SK-N-SH (cell line): Measurements from ENCODE around the gene AIPL1.

ENCODE experiments used
- EP300 ChIP-seq, 2 experiments: IDR thresholded peaks; 2 replicates each; pipeline versions ENCODE4 v1.4.0 to v1.6.1; 2012; ENCODE audit warnings: borderline replicate concordance in 1 of 2, low read depth in 1 of 2, low read length in 1 of 2
- EZH2phosphoT487 ChIP-seq: fragments of 200-600 bp; sonication (generic); IDR thresholded peaks from 2 replicates; pipeline ENCODE4 v1.6.1; 2017; ENCODE audit warnings: low read depth, mixed run types, mild to moderate bottlenecking, antibody characterized with exemption, moderate library complexity, borderline replicate concordance
- FOXM1 ChIP-seq: IDR thresholded peaks from 2 replicates; pipeline ENCODE4 v1.4.0; 2012; ENCODE audit warnings: low read depth, mild to moderate bottlenecking
- GABPA ChIP-seq: IDR thresholded peaks from 2 replicates; pipeline ENCODE4 v1.4.0; 2012; ENCODE audit warnings: low read depth, mild to moderate bottlenecking
- JUND ChIP-seq: IDR thresholded peaks from 2 replicates; pipeline ENCODE4 v1.4.0; 2012
- POLR2AphosphoS5 ChIP-seq: IDR thresholded peaks from 2 replicates; pipeline ENCODE4 v1.6.1; 2012; ENCODE audit warnings: low read depth, low read length
- RAD21 ChIP-seq: IDR thresholded peaks from 2 replicates; pipeline ENCODE4 v1.6.1; 2012; ENCODE audit warnings: mild to moderate bottlenecking, low read length
- RCOR1 ChIP-seq: fragments of 150-350 bp; IDR thresholded peaks from 2 replicates; pipeline ENCODE4 v1.6.1; 2017; ENCODE audit warnings: antibody characterized with exemption, low read length
- RXRA ChIP-seq: IDR thresholded peaks from 2 replicates; pipeline ENCODE4 v1.4.0; 2012; ENCODE audit warnings: low read depth, mild to moderate bottlenecking, borderline replicate concordance
- SIN3A ChIP-seq: IDR thresholded peaks from 2 replicates; pipeline ENCODE4 v1.6.1; 2012; ENCODE audit warnings: low read depth, mild to moderate bottlenecking, low read length, moderate library complexity, borderline replicate concordance
- YY1 ChIP-seq: IDR thresholded peaks from 2 replicates; pipeline ENCODE4 v1.4.0; 2012; ENCODE audit warnings: low read depth, mild to moderate bottlenecking
- TF ChIP-seq, protein P1 (sequence below): fragments of 200-600 bp; sonication (generic); IDR thresholded peaks from 2 replicates; pipeline ENCODE4 v1.6.1; 2017; ENCODE audit warnings: antibody characterized with exemption, mild to moderate bottlenecking, moderate library complexity

DNA sequence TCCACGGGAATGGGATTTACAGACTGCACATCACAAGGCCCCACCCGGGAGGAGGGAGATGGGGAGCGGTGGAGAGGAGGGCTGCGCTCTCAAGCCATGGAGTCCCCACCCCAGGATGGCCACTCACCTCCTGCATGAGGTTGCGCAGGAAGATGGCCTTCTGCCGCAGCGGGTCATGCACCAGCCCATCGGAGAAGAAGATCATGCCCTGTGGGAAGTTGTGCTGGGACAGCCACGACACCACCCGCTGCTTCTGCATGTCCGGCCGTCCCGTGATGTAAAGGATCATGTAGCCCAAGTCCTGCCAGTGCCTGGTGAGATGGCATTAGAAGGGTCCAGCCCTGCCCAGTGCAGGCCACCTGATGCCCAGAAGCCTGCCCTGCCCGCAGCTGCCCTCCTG, 26.3 kb upstream of the AIPL1 start:
- no peak for TF ChIP-seq RXRA
- TF ChIP-seq RCOR1: no peak
- TF ChIP-seq JUND: no peak
- no peak for TF ChIP-seq POLR2AphosphoS5
- TF ChIP-seq FOXM1: no peak
- no peak for TF ChIP-seq EZH2phosphoT487
- no peak for TF ChIP-seq SIN3A
- TF ChIP-seq, protein P1, sequence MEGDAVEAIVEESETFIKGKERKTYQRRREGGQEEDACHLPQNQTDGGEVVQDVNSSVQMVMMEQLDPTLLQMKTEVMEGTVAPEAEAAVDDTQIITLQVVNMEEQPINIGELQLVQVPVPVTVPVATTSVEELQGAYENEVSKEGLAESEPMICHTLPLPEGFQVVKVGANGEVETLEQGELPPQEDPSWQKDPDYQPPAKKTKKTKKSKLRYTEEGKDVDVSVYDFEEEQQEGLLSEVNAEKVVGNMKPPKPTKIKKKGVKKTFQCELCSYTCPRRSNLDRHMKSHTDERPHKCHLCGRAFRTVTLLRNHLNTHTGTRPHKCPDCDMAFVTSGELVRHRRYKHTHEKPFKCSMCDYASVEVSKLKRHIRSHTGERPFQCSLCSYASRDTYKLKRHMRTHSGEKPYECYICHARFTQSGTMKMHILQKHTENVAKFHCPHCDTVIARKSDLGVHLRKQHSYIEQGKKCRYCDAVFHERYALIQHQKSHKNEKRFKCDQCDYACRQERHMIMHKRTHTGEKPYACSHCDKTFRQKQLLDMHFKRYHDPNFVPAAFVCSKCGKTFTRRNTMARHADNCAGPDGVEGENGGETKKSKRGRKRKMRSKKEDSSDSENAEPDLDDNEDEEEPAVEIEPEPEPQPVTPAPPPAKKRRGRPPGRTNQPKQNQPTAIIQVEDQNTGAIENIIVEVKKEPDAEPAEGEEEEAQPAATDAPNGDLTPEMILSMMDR: no peak
- no peak for TF ChIP-seq EP300 (IDR thresholded peaks at IDR 0.05; ENCODE audit: borderline replicate concordance in 1 of 2, low read depth in 1 of 2, low read length in 1 of 2)
- no peak for TF ChIP-seq RAD21
- TF ChIP-seq YY1: no peak
- no peak for TF ChIP-seq GABPA
